A549 treated with DMSO at 1 μM for 4 hours (cell line): ENCODE data around the gene SDHD. TPM values are rescaled to one million over a fixed set of nuclear protein-coding genes. Genes with fewer than 3 reads are reported as not detected.

Source experiments
- total RNA-seq: library from RNA; stranded (reverse); fragments of 200-300 nt; extraction: Qiagen RNA extraction; gene quantifications from 5 replicates; pipeline ENCODE4 v1.2.3, GENCODE V29; 2022; ENCODE audit warnings: low read depth

SDHD gene
- total RNA-seq = 69.4 to 72.2 TPM (median 71.2 TPM) in 5 replicates

DNA sequence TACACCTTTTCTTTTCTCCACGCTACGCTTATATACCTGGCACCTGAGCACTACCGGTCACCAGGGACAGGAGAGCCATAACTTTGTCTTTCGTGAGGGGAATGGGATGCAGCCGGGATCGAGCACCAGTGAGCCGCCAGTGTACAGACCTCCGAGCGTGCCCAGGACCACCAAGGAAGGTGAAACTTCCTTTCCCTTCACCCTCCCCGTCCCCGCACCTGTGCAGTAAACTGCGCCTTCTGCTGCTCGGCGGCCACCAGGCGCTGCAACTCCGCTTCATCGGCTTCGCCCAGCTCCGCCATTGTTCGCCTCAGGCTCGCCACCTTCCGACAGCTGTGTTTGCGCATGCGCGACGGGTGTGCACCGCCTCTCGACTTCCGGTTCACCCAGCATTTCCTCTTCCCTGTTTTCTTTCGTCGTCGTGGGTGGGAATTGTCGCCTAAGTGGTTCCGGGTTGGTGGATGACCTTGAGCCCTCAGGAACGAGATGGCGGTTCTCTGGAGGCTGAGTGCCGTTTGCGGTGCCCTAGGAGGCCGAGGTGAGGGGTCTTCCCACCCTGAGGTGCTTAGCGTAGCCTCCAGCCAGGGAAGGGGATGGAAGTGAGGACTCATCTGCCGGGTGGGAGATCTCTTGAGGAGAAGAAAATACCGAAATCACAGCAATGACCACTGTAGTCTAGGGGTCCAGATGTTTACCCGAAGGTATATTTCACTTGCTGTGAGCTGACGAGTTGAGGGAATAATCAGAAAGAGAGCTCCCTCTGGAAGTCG, at the start of gene SDHD, which contains the start of gene TIMM8B:
Gene SDHD, plus strand, starts transcription at position 452 of the 770 bp plus-strand sequence. Its CDS starts 35 bp downstream, at position 487.
Gene TIMM8B, minus strand, starts transcription at position 335 of the 770 bp plus-strand sequence. Its CDS starts 33 bp downstream, at position 302.

DNA sequence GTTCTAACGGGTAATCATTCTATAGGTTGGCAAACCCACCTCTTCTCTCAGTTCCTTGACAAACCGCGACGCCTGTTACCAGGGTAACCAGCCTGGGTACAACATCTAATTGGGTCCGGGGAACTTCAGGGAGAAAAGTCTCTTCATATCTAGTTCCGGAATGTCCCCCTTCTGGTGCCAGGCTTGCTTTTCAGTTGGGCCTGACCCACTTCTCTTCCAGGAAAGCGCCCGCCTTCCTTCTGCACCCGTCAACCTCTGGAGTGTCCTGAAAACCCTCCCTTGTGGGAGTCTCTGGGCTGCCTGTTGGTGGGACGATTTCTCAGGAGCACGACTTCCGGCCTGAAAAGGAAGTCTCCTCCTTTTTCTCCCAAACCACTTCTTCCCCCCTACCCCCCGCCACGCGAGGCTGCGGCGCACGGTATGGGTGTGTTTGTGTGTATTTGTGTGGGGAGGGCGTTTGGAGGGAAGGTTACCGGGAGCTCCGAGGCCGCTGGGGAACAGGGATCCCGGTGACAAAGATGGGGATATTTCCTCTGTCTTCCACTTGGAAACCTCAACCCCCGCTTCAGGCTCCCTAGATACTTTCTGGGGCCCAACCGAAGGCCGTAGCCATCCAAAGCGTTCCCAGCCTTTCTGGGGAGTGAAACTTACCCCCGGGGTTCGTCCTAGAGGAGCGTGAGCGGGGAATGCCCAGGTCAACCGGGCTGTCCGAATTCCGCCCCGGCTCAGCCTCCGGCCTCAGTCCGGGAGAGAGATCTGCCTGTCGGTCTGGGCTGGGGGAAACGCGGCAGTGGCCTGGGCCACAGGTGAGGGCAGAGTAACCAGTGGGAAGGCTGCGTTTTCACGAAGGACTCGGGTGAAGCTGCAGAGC, 12.5 kb upstream of the SDHD start, which contains the start of the genes NKAPD1 and PIH1D2:
Gene NKAPD1, plus strand, starts transcription at position 359 of the 871 bp plus-strand sequence. CDS start 1,276 bp downstream, outside the sequence.
Gene PIH1D2, minus strand, starts transcription at position 77 of the 871 bp plus-strand sequence. CDS start 843 bp downstream, outside the sequence.

Other genes starting within 250 kb of the SDHD start
- gene ALG9, start 215.3 kb upstream of the SDHD start, total RNA-seq = 18.1 to 21.6 TPM (median 19.7 TPM) in 5 replicates
- 1.7 to 2.1 TPM (median 1.9 TPM) in 5 replicates for gene FDXACB1, start 207.7 kb upstream of the SDHD start, total RNA-seq
- gene CFAP68, start 207.3 kb upstream of the SDHD start, total RNA-seq = 27.8 to 33.1 TPM (median 30.7 TPM) in 5 replicates
- gene CRYAB, start 175.1 kb upstream of the SDHD start, total RNA-seq = 4.2 to 9.8 TPM (median 4.4 TPM) in 5 replicates
- not detected in 5 replicates for gene HSPB2, start 174.1 kb upstream of the SDHD start, total RNA-seq
- gene C11orf52, start 168.0 kb upstream of the SDHD start, total RNA-seq = not detected in 5 replicates
- gene DIXDC1, start 149.5 kb upstream of the SDHD start, total RNA-seq = 3.7 to 5.9 TPM (median 4.7 TPM) in 5 replicates
- 26.7 to 32.3 TPM (median 31.4 TPM) in 5 replicates for gene DLAT, start 61.5 kb upstream of the SDHD start, total RNA-seq
- 0.58 to 1.7 TPM (median 0.99 TPM) in 5 replicates for gene PIH1D2, start 12.9 kb upstream of the SDHD start, total RNA-seq
- 13.1 to 18.1 TPM (median 14.6 TPM) in 5 replicates for gene NKAPD1, start 12.6 kb upstream of the SDHD start, total RNA-seq
- gene TIMM8B, start 117 bp upstream of the SDHD start, total RNA-seq = 67.6 to 72.3 TPM (median 69.6 TPM) in 5 replicates
- 79.1 to 106 TPM (median 98.4 TPM) in 5 replicates for gene IL18, start 77.2 kb downstream of the SDHD start, total RNA-seq
- gene TEX12, start 80.5 kb downstream of the SDHD start, total RNA-seq = not detected in 5 replicates
- gene BCO2, start 88.6 kb downstream of the SDHD start, total RNA-seq = 0.70 to 1.0 TPM (median 0.93 TPM) in 5 replicates
- 27.4 to 33.6 TPM (median 32.2 TPM) in 5 replicates for gene PTS, start 139.6 kb downstream of the SDHD start, total RNA-seq
- not detected in 5 replicates for gene PLET1, start 174.0 kb downstream of the SDHD start, total RNA-seq